HepG2 (cell line): ENCODE data around the gene TGM1. TPM values are rescaled to one million over a fixed set of nuclear protein-coding genes. Genes with fewer than 3 reads are reported as not detected.

Source experiments
- DMAP1 ChIP-seq: IDR thresholded peaks from 2 replicates; pipeline ENCODE4 v1.6.1; 2016
- FOSL2 ChIP-seq: sonication (generic); formaldehyde crosslinking; IDR thresholded peaks from 2 replicates; pipeline ENCODE4 v1.4.0; 2020; ENCODE audit warnings: missing genetic modification reagents
- KAT7 ChIP-seq: IDR thresholded peaks from 2 replicates; pipeline ENCODE4 v1.6.1; 2018; ENCODE audit warnings: borderline replicate concordance, missing compliant biosample characterization
- MEF2D ChIP-seq: sonication (generic); formaldehyde crosslinking; IDR thresholded peaks from 2 replicates; pipeline ENCODE4 v1.5.1; 2020; ENCODE audit warnings: mild to moderate bottlenecking, missing genetic modification reagents
- MTA3 ChIP-seq: sonication (generic); formaldehyde crosslinking; IDR thresholded peaks from 2 replicates; pipeline ENCODE4 v1.4.0; 2020; ENCODE audit warnings: missing genetic modification reagents
- NFIB ChIP-seq: sonication (generic); formaldehyde crosslinking; IDR thresholded peaks from 2 replicates; pipeline ENCODE4 v1.9.0; 2021; ENCODE audit warnings: missing genetic modification reagents, mild to moderate bottlenecking, borderline replicate concordance
- PCBP1 ChIP-seq: fragments of 200-400 bp; formaldehyde crosslinking; IDR thresholded peaks from 2 replicates; pipeline ENCODE4 v1.6.1; 2017; ENCODE audit warnings: mild to moderate bottlenecking, low read depth, low read length, borderline replicate concordance
- POLR2G ChIP-seq: fragments of 200-400 bp; formaldehyde crosslinking; IDR thresholded peaks from 2 replicates; pipeline ENCODE4 v1.6.1; 2018; ENCODE audit warnings: mild to moderate bottlenecking, low read depth, low read length, moderate library complexity
- RFX5 ChIP-seq: IDR thresholded peaks from 2 replicates; pipeline ENCODE4 v1.6.1; 2011; ENCODE audit warnings: low read depth, low read length, improper control_type of control experiment
- SALL2 ChIP-seq: sonication (generic); formaldehyde crosslinking; IDR thresholded peaks from 2 replicates; pipeline ENCODE4 v1.8.1; 2023; ENCODE audit warnings: mild to moderate bottlenecking, missing genetic modification reagents, inconsistent platforms
- SATB2 ChIP-seq: sonication (generic); formaldehyde crosslinking; IDR thresholded peaks from 2 replicates; pipeline ENCODE4 v1.5.0; 2020; ENCODE audit warnings: missing genetic modification reagents
- SMARCC2 ChIP-seq: fragments of 450-650 bp; IDR thresholded peaks from 2 replicates; pipeline ENCODE4 v1.6.1; 2017; ENCODE audit warnings: antibody characterized with exemption, mild to moderate bottlenecking
- SMC3 ChIP-seq: IDR thresholded peaks from 2 replicates; pipeline ENCODE4 v1.6.1; 2011; ENCODE audit warnings: low read length, improper control_type of control experiment
- SOX13 ChIP-seq, 3 experiments: fragments of 450-650 bp in 1 of 3; sonication (generic) in 1 of 3; formaldehyde crosslinking in 1 of 3; IDR thresholded peaks in 2 of 3; conservative IDR thresholded peaks in 1 of 3; 2 replicates each; pipeline versions ENCODE4 v1.5.0 to v1.6.1; 2016 to 2020; ENCODE audit warnings: antibody characterized with exemption in 1 of 3, mild to moderate bottlenecking in 1 of 3, missing compliant biosample characterization in 1 of 3, missing genetic modification reagents in 1 of 3, moderate library complexity in 1 of 3
- ZNF17 ChIP-seq: sonication (generic); formaldehyde crosslinking; IDR thresholded peaks from 2 replicates; pipeline ENCODE4 v1.5.0; 2020; ENCODE audit warnings: mild to moderate bottlenecking, missing genetic modification reagents
- ZNF333 ChIP-seq: sonication (generic); formaldehyde crosslinking; IDR thresholded peaks from 2 replicates; pipeline ENCODE4 v1.4.0; 2020; ENCODE audit warnings: mild to moderate bottlenecking, missing genetic modification reagents, borderline replicate concordance
- ZNF589 ChIP-seq: sonication (generic); formaldehyde crosslinking; conservative IDR thresholded peaks from 2 replicates; pipeline ENCODE4 v1.8.0; 2022; ENCODE audit warnings: mild to moderate bottlenecking, moderate library complexity, missing genetic modification reagents
- ZNF616 ChIP-seq: sonication (generic); formaldehyde crosslinking; IDR thresholded peaks from 2 replicates; pipeline ENCODE4 v1.5.0; 2020; ENCODE audit warnings: low read depth, mild to moderate bottlenecking, missing genetic modification reagents
- ZSCAN30 ChIP-seq: sonication (generic); formaldehyde crosslinking; IDR thresholded peaks from 2 replicates; pipeline ENCODE4 v1.5.0; 2020; ENCODE audit warnings: mild to moderate bottlenecking, missing genetic modification reagents
- polyA plus RNA-seq, 8 experiments: library from polyadenylated mRNA; depleted of rRNA in 3 of 8; stranded (reverse) in 7 of 8; unstranded in 1 of 8; fragments of >200 nt; fragmentation: Illumina TruSeq in 4 of 8; extraction: Trizol in 4 of 8; gene quantifications; 2 replicates each; pipeline versions ENCODE4 v1.2.1 to v1.2.3, GENCODE V29; 2011 to 2016; ENCODE audit warnings: low read depth in 4 of 8, missing spikeins in 1 of 8, mixed read lengths in 1 of 8; ENCODE audit not compliant: insufficient read depth in 1 of 8
- total RNA-seq, 5 experiments: library from RNA; depleted of rRNA; stranded (reverse); fragments of >200 nt; fragmentation: Illumina TruSeq; extraction: Trizol; gene quantifications; 2 replicates each; pipeline ENCODE4 v1.2.3, GENCODE V29; 2016; ENCODE audit warnings: low read depth in 1 of 5
- TF ChIP-seq, protein P1 (sequence below): sonication (generic); formaldehyde crosslinking; IDR thresholded peaks from 2 replicates; pipeline ENCODE4 v1.5.1; 2020; ENCODE audit warnings: mild to moderate bottlenecking, missing genetic modification reagents, borderline replicate concordance
- TF ChIP-seq, protein P2 (sequence below): IDR thresholded peaks from 2 replicates; pipeline ENCODE4 v1.6.1; 2018; ENCODE audit warnings: missing genetic modification reagents, mild to moderate bottlenecking, missing compliant biosample characterization
- TF ChIP-seq, protein P3 (sequence below): IDR thresholded peaks from 2 replicates; pipeline ENCODE4 v1.6.1; 2016; ENCODE audit warnings: low read depth, borderline replicate concordance
- TF ChIP-seq, protein P4 (sequence below): sonication (generic); formaldehyde crosslinking; conservative IDR thresholded peaks from 2 replicates; pipeline ENCODE4 v1.4.0; 2020; ENCODE audit warnings: missing genetic modification reagents
- TF ChIP-seq, protein P5 (sequence below): sonication (generic); formaldehyde crosslinking; IDR thresholded peaks from 2 replicates; pipeline ENCODE4 v1.5.0; 2020; ENCODE audit warnings: mild to moderate bottlenecking, missing genetic modification reagents

TGM1 gene
- total and polyA plus RNA-seq, 2 of the 13 experiments (the other 11 are each of a cell fraction or from before 2014, with no cell fraction given) = 3.2 to 10.6 TPM

DNA sequence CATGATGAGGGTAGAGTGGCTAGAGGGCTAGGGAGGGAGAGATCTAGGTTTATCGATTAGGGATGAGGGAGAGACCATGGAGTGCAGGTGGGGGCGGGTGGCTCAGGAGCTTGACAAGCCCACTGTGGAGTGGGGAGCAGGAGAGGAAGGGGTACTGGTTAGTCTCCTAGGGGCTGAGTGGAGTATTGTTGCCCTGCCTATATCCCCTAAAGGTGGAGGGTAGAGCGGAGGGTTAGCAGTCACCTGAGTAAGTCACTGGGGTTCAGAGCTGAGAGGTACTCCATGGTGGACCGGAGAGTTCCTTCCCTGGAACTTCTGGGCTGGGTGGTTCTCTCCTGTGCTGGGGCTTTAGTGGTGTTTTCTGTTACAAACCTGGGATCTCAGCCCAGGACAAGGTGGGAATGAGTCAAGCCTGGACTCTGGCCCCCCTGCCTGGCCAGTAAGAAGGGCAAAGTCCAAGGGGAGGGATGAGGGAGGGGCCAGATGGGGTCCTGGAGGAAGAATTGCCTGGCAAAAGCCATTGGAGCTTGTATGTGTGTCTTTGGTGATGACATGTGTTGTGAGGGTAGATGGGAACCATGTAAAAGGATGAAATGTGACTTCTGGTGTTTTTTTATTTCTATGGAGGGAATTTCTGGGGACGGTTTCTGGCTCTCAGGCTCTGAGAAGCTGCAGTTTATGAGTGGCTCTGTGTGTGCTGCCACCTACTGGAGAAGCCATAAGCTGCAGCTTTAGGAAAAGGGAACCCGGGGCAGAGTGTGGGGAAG lies 44.8 kb upstream of the TGM1 start, which contains the start of gene CIDEB (continued):
- TF ChIP-seq FOSL2 (CRISPR knock-in tag) = peak; percentile 99
- no peak for TF ChIP-seq ZNF589 (CRISPR knock-in tag)
- TF ChIP-seq ZNF616 (CRISPR knock-in tag) = peak; percentile 39; the same call in 1 of the 2 replicates
- TF ChIP-seq SMARCC2 = peak; percentile 94
- TF ChIP-seq ZSCAN30 (CRISPR knock-in tag) = no peak
- TF ChIP-seq, protein P1, sequence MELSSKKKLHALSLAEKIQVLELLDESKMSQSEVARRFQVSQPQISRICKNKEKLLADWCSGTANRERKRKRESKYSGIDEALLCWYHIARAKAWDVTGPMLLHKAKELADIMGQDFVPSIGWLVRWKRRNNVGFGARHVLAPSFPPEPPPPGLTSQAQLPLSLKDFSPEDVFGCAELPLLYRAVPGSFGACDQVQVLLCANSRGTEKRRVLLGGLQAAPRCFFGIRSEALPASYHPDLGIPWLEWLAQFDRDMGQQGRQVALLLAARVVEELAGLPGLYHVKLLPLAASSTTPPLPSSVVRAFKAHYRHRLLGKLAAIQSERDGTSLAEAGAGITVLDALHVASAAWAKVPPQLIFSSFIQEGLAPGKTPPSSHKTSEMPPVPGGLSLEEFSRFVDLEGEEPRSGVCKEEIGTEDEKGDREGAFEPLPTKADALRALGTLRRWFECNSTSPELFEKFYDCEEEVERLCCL = peak; percentile 41; the same call in 1 of the 2 replicates
- TF ChIP-seq KAT7 = no peak
- 0 out of 2 replicates have a peak, but pooled peaks have one; percentile 66 for TF ChIP-seq ZNF333 (CRISPR knock-in tag)
- TF ChIP-seq, protein P2, sequence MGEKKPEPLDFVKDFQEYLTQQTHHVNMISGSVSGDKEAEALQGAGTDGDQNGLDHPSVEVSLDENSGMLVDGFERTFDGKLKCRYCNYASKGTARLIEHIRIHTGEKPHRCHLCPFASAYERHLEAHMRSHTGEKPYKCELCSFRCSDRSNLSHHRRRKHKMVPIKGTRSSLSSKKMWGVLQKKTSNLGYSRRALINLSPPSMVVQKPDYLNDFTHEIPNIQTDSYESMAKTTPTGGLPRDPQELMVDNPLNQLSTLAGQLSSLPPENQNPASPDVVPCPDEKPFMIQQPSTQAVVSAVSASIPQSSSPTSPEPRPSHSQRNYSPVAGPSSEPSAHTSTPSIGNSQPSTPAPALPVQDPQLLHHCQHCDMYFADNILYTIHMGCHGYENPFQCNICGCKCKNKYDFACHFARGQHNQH (CRISPR knock-in tag) = peak; percentile 97
- no peak for TF ChIP-seq ZNF17 (CRISPR knock-in tag)
- TF ChIP-seq SALL2 (CRISPR knock-in tag) = peak; percentile 19; the same call in 1 of the 2 replicates
- peak; percentile 75 for TF ChIP-seq SMC3
- peak; percentile 97 for TF ChIP-seq MEF2D
- peak; percentile 97 for TF ChIP-seq DMAP1 (CRISPR knock-in tag)
- TF ChIP-seq PCBP1 = no peak
- TF ChIP-seq NFIB (CRISPR knock-in tag) = no peak
- TF ChIP-seq SATB2 (CRISPR knock-in tag) = no peak
- peak; percentile 98 for TF ChIP-seq POLR2G
- TF ChIP-seq, protein P3, sequence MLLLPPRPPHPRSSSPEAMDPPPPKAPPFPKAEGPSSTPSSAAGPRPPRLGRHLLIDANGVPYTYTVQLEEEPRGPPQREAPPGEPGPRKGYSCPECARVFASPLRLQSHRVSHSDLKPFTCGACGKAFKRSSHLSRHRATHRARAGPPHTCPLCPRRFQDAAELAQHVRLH (CRISPR knock-in tag) = peak; percentile 98
- TF ChIP-seq MTA3 (CRISPR knock-in tag) = no peak
- TF ChIP-seq, protein P4, sequence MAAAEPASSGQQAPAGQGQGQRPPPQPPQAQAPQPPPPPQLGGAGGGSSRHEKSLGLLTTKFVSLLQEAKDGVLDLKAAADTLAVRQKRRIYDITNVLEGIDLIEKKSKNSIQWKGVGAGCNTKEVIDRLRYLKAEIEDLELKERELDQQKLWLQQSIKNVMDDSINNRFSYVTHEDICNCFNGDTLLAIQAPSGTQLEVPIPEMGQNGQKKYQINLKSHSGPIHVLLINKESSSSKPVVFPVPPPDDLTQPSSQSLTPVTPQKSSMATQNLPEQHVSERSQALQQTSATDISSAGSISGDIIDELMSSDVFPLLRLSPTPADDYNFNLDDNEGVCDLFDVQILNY (CRISPR knock-in tag) = no peak
- peak; percentile 39; the same call in 1 of the 2 replicates for TF ChIP-seq RFX5
- TF ChIP-seq SOX13 (IDR thresholded peaks at IDR 0.05) = no peak
- TF ChIP-seq SOX13 (CRISPR knock-in tag; conservative IDR thresholded peaks at IDR 0.05 in 1 of 2, IDR thresholded peaks at IDR 0.05 in 1 of 2) = peak; percentile 80 to 87
- TF ChIP-seq, protein P5, sequence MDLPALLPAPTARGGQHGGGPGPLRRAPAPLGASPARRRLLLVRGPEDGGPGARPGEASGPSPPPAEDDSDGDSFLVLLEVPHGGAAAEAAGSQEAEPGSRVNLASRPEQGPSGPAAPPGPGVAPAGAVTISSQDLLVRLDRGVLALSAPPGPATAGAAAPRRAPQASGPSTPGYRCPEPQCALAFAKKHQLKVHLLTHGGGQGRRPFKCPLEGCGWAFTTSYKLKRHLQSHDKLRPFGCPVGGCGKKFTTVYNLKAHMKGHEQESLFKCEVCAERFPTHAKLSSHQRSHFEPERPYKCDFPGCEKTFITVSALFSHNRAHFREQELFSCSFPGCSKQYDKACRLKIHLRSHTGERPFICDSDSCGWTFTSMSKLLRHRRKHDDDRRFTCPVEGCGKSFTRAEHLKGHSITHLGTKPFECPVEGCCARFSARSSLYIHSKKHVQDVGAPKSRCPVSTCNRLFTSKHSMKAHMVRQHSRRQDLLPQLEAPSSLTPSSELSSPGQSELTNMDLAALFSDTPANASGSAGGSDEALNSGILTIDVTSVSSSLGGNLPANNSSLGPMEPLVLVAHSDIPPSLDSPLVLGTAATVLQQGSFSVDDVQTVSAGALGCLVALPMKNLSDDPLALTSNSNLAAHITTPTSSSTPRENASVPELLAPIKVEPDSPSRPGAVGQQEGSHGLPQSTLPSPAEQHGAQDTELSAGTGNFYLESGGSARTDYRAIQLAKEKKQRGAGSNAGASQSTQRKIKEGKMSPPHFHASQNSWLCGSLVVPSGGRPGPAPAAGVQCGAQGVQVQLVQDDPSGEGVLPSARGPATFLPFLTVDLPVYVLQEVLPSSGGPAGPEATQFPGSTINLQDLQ (CRISPR knock-in tag) = no peak
